ELR (cell line): Measurements from ENCODE around the gene ABLIM3.

Experiments used
- DNase-seq: peaks from one replicate; pipeline ENCODE4 v3.0.0-alpha.2; 2015; ENCODE audit warnings: low read depth

Gene ABLIM3

DNA sequence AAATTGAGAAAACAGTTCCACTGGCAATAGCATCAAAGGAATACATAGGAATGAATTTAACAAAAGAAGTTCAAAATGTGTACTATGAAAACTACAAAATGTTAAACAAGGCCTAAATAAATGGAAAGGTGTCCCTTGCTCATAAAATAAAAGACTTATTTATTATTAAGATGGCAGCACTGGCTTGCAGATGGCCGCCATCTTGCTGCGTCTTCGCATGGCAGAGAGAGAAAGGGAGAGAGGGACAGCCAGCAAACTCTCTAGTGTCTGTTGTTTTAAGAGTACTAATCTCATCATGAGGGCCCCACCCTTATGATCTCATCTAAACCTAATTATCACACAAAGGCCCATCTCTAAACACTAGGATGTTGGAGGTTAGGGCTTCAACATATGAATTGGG is 47.1 kb downstream of the ABLIM3 start:
- DNase-seq, result no peak

DNA sequence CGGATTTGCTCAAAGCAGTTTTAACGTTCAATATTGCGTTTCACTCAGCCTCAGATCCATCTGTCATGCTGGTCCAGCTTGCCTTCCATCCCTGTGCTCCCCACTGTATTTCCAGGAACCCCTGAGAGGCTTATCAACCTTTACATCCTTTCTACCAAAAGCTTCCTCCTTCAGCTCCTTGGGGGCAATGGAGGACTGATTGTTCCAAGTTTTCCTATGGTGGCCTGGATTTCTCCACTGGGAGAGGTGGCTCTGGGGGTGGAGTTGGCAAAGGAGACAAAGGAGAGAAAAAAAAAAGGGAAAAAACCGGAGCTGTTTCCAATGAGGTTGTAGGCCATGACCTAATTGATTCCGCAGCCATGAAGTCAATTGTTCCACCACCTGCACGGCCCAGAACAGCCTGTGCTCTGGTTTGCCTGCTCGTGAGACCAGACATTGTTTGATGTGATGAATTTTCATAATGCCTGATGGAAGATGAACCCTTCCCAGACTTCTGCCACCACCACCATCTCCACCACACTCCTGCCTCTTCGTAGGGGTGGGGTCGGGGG is 54.1 kb downstream of the ABLIM3 start:
- DNase-seq, result no peak

GRCh38 chr5:149195962-149196361 is 54.7 kb downstream of the ABLIM3 start:
- DNase-seq, result no peak

- DNase-seq, result no peak
These were observed 56.9 kb downstream of the ABLIM3 start for GRCh38 chr5:149198148-149198547.

- DNase-seq, result no peak
These were observed 59.1 kb downstream of the ABLIM3 start for GRCh38 chr5:149200355-149200754.

DNA sequence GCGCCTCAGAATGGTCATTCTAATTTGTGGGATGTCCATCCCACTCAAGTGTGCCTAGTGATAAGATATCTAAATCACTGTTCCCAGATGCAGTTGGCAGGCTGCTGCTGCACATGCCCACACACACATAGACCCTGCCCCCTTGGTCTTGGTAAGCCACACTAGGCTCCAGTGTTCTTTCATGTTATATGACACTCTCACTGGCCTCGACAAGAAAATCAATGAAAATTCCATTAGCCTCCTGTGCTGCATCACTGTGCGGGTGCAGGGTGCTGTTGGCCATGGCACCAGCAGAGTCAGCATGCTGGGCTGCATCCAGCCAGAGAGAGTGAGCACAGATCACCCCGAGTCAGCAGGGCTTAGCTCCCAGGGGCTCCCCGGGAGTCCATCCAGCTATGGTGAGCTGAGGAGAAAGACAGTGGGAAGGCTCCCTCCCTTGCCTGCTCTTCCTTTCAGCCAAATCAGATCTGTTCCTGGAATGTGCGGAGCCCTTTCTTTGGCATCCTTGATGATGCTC is 59.9 kb downstream of the ABLIM3 start:
- DNase-seq, result no peak

GRCh38 chr5:149202910-149203451 is 61.7 kb downstream of the ABLIM3 start:
- DNase-seq, result no peak

GRCh38 chr5:149203921-149204441 is 62.7 kb downstream of the ABLIM3 start:
- peak; percentile 89 for DNase-seq

GRCh38 chr5:149205625-149206523 is 64.6 kb downstream of the ABLIM3 start:
- DNase-seq, result peak; percentile 93

GRCh38 chr5:149206524-149207141 is 65.3 kb downstream of the ABLIM3 start:
- DNase-seq, result no peak

- no peak for DNase-seq
These were observed 66.5 kb downstream of the ABLIM3 start for GRCh38 chr5:149207831-149208230.

GRCh38 chr5:149210225-149210624 is 68.9 kb downstream of the ABLIM3 start:
- DNase-seq, result peak; percentile 94

DNA sequence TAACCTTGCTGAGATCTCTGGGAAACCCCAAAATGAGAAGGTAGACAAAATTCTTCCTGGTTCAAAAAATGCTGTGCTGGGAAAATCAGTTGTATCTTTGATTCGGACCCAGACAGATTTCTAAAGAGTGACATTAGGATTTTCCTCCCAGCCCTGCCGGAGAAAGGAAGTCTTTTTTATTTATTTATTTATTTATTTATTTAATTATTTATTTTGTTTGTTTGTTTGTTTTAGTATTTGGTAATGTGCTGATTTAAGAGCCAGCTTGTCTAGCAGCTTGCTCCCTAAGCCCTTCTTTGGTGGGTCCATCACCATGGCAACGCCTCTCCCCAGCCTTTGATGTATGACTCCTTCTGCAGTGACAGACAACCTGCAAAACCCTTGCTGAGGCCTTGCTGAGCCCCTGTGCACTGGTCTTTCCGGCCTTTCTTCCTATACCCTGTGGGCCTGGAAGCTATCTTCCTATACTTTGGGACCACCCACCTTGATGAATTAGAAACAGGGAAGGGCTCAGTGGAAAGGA is 69.7 kb downstream of the ABLIM3 start:
- peak; percentile 37 for DNase-seq

DNA sequence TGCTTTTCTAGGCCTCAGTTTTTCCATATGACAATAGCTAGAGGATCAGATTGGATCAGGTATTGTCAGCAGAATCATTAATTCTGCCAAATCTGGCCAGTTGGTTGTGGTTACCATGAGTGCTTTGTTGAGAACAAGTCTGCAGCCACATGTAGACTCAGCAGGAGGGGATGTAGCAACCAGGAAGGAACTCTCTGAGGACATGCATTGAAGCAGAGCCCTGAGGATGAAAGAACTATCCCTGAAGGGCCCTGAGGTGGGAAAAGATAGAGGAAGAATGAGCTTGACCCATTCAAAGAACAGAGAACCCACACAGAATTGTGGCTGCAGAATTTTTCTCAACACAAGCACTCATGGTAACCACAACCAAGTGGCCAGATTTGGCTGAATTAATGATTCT is 70.3 kb downstream of the ABLIM3 start:
- peak; percentile 68 for DNase-seq

- peak; percentile 99 for DNase-seq
These were observed 71.1 kb downstream of the ABLIM3 start for GRCh38 chr5:149212198-149212951.

DNA sequence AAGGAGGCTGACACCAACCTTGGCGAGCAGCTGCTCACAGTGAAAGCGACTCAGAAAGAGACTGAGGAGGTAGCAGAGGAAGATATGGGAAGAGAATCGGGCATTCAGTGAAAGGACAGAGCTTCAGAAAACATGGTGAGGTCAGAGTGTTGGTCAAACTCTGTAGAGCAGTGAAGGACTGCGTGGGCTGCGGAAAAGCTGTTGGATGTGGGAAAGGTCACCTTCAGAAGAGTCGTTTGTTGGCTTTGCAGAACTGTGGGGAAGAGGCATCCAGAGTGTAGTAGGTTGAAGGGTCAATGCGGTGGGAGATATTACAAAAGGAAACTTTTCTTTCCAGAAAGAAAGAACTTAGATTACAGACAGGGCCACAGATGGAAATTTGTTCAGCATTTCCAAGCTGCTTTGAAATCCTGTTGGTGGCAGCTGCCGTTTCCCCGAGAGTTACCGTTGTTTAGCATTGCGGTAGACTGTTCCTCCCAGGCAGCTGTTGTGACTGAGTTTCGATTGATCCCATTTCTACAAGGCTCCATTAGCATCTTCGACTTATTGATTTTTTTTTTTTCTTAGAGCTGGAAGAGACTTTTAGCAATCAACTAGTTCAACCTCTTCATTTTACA is 72.1 kb downstream of the ABLIM3 start:
- DNase-seq, result no peak

DNA sequence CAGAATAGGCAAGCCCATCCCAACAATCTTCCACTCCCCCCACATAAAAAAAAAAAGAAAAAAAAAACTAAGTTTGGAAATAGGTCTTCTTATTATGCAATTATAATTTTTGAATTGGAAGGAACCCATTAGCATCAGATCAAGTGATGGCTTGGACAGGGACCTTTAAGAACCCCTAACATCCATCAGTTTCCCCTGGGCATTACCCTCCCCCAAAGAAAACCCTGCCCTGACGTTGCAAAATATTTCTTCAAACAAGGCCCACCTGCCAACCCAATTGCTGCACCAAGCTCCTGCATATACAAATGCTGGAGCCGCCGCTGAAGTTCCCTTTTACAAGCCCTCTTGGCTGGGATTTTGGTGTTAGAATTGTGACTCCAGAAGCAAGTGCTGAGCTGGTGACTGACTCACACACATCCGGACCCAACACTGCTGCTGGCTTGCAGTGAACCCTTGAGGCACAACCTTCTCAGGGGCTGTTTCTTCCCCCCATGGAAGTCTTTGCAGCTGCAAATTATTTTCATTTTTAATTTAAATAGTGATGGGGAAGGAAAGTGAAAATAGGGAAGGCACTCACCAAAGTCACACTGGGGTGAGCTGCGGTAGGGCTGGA is 74.3 kb downstream of the ABLIM3 start:
- peak; percentile 80 for DNase-seq

DNA sequence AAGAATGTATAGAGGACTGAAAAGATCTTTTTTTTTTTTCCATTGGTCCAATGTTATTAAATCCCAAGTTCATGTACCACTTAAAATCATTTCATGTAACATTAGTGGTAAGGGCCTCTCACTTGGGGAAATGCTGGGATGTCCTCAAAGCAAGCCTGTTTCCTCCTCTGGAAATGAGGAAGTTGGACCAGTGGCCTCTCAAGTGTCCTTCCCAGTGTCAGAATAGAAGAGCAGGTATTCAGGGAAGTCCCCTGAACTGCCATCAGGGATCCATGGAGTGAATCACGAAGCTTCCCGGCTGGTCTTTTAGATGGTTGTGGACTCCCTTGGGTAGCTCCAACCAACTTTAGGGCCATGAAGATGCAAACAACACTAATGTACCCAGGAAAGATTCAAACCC is 75.2 kb downstream of the ABLIM3 start:
- no peak for DNase-seq

- DNase-seq, result no peak
These were observed 76.0 kb downstream of the ABLIM3 start for GRCh38 chr5:149217096-149217802.

- no peak for DNase-seq
These were observed 76.5 kb downstream of the ABLIM3 start for GRCh38 chr5:149217803-149218155.
